Activated CD4-positive, CD25-positive, alpha-beta regulatory T cell treated with anti-CD3 and anti-CD28 coated beads, Interleukin-2, amount 50 U/mL, for 24 hours (primary cell): ENCODE data around the gene DYNC1H1.

Experiments
- ATAC-seq, 2 donors: fragments of 150-1000 bp; cut with Tn5 transposase; one replicate each; pipeline ENCODE4 v1.10.0; 2021; ENCODE audit warnings: mild to moderate bottlenecking in 1 of 2, moderate library complexity in 1 of 2

Gene DYNC1H1

DNA sequence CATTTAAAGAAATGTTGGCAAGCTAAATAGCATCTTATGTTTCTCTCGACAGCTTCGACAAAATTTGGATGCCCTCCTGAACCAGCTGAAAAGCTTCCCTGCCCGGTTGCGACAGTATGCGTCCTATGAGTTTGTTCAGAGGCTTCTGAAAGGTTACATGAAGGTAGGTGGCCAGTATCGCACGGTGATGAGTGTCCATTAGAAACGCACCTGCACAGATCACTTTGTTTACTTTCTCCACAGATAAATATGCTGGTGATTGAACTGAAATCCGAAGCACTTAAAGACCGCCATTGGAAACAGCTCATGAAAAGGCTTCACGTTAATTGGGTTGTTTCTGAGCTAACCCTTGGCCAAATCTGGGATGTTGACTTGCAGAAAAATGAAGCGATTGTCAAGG lies 36.5 kb downstream of the DYNC1H1 start:
- ATAC-seq, result no peak

DNA sequence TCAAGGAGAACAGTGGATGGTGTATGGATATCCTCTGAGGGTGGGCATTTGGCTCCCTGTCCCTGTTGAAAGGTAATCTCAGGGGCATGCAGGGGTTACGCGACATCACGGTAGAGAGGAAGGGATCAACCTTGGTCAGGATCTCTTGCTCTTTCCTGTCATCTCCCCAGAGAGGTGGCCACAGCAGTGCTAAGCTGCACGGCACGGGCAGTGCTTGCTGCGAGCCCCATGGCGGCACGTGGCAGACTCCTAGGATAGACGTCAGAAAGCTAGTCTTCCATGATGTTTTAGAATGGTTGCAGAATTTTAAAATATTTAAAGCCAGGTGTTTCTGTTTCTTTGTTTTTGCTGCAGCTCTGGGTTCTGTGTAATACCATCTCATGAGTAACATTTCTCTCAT lies 41.0 kb downstream of the DYNC1H1 start:
- ATAC-seq, result no peak

- ATAC-seq, result no peak
Measured at GRCh38 chr14:102007916-102008418, 43.6 kb downstream of the DYNC1H1 start.

DNA sequence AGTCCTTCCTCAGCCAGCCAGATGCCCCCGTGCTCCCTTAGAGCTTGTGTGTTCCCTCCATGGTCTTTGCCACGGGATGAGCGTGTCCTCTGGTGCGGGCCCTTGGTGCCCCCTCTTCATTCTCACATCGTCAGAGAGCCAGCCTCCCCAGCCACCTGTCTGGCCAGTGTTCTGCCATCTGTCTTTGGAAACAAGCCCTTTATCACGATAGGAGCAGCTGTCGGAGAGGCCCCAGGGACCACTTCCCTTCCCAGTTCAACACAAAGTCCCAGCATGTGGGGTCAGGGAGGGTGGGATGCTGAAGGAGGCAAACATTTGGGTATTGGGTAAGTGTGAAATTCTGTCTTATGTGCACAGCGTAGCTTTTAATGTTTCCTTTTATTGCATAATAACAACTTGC lies 44.5 kb downstream of the DYNC1H1 start:
- no peak for ATAC-seq

DNA sequence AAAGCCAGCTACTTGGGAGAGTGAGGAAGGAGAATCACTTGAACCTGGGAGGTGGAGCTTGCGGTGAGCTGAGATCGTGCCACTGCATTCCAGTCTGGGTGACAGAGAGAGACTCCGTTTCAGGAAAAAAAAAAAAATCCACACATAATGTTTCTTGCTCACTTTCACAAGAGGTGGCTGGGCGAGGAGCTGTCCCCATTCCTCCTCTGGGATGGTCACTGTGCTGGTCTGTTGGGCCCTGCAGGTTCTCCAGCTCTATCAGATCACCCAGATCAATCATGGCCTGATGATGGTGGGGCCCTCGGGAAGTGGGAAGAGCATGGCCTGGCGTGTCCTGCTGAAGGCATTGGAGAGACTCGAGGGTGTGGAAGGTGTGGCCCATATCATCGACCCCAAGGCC lies 47.3 kb downstream of the DYNC1H1 start:
- no peak for ATAC-seq

DNA sequence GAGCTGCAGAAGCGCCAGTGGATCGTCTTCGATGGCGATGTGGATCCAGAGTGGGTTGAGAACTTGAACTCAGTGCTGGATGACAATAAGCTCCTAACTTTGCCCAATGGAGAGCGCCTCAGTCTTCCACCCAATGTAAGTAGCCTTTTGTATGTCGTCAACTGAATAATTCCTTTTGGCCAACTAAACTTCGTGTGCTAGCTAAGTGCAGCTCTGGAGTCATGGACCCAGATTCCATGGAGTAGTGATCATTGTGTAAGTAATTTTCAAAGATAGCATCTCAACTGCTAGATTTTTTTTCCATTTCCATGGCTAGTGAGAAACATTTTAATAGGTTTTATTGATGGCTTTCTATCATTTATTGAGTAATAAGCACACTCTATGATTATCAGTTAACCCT lies 48.0 kb downstream of the DYNC1H1 start:
- ATAC-seq, result no peak

GRCh38 chr14:102013669-102014200 lies 49.4 kb downstream of the DYNC1H1 start:
- no peak for ATAC-seq

DNA sequence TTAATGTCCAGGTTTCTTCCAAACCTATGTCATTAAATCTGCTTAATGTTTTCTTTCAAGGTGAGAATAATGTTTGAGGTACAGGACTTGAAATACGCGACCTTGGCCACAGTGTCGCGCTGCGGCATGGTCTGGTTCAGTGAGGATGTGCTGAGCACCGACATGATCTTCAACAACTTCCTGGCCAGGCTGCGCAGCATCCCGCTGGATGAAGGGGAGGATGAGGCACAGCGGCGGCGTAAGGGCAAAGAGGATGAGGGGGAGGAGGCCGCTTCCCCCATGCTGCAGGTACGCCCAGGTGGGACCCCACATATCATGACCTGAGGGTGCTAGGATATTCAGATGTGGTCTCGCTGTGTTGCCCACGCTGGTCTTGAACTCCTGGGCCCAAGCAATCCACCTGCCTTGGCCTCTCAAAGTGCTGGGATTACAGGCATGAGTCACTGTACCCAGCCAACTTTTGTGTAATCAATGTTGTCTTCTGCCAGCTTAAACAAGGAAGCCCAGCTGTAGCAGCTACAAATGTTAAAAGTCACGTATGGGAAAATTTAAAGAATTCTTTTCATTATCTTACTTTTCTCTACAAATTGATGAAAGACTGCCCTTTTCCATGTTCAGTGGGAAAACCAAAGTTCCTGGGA lies 50.8 kb downstream of the DYNC1H1 start:
- no peak for ATAC-seq

DNA sequence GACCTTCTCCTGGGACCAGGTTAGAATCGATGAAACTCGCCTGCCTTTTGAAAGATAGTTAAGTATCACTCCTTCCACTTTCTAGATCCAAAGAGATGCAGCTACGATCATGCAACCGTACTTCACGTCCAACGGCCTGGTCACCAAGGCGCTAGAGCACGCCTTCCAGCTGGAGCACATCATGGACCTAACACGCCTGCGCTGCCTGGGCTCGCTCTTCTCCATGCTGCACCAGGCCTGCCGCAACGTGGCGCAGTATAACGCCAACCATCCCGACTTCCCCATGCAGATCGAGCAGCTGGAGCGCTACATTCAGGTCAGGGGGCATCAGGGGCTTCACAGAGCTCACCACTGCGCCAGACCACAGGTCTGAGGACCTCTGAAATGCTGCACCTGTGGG lies 51.4 kb downstream of the DYNC1H1 start:
- no peak for ATAC-seq

DNA sequence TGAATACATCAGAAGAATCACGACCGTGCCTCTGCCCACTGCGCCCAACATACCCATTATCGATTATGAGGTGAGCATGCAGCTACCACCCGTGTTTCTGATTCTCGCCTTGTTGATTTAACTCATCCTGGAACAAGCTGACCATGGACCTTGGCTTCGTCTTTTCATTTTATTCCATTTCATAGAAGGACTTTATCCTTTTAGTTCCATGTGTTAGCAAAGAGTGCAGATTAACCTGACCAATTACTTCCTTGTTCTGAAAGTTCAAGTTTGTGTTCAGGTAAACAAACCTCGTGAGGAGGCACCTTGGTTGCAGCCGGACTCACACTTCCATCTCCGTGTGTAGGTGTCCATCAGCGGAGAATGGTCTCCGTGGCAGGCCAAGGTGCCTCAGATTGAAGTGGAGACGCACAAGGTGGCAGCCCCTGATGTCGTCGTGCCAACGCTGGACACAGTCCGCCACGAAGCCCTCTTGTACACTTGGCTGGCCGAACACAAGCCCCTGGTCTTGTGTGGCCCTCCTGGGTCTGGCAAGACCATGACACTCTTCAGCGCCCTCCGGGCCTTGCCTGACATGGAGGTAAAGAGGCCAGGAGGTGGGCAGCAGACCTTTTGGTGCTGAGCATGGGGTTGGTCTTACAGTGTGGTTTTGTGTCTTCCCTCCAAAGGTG lies 52.2 kb downstream of the DYNC1H1 start:
- no peak for ATAC-seq

DNA sequence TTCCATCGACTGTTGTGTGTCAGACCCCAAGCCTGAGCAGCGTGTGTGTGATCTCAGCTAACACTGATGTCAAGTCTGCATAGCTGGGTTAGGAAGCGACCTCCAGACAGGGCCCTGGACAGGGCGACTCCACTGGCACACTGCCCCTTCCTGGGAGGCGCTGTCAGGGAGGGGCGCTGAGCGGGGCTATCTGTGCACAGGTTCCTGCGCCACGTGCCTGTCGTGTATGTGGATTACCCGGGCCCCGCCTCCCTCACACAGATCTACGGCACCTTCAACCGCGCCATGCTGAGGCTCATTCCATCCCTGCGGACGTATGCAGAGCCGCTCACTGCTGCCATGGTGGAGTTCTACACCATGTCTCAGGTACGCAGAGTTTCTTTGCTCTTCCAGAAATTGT lies 53.9 kb downstream of the DYNC1H1 start:
- no peak for ATAC-seq

GRCh38 chr14:102019006-102019540 lies 54.7 kb downstream of the DYNC1H1 start:
- ATAC-seq, result no peak

DNA sequence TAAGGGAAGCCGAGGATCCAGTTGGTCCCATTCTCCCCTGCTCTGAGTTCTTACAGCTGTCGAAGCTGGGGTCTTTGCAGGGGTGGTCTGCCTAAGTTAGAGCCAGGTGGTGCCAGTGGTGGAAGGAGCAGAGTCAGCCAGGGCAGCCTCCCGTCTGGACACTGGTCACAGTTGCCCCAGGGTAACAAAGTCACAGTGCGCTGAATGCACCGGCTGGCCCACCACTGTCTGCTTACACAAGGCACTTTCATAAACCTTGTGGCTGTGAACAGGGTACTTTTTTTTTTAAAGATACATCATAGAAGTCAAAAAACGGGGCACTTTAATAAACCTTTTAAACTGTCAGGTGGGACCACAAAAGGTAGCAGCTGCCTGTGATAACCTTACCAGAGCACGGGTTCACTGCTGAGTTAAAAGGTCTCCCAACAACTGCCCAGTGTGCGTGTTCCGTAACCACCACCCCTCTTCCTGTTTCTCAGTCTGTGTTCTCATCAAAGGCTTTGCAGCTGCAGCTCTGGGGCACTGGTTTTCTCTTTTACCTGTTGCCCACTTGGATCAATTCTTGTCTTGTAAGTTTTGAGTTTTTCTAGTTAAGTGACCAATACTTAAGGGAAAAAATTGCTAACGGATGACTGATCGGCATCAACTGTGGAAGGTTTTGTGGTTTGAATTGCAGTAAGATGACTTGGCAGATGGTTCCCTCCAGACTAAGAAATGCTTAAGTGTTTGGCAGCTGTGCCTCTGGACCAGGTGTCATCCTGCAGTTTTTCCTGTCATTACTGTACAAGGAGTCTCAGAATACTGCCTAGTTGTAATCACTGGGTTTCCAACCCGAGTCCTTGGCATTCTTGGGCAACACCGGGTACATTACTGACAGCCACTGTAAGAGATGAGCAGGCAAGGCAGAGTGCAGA lies 55.9 kb downstream of the DYNC1H1 start:
- ATAC-seq, result peak; percentile 86 to 91

- ATAC-seq, result no peak
Measured at GRCh38 chr14:102026934-102027333, 62.6 kb downstream of the DYNC1H1 start.

- no peak for ATAC-seq
Measured at GRCh38 chr14:102027951-102028350, 63.6 kb downstream of the DYNC1H1 start.

- ATAC-seq, result no peak
Measured at GRCh38 chr14:102028733-102029132, 64.4 kb downstream of the DYNC1H1 start.

GRCh38 chr14:102029956-102030355 lies 65.6 kb downstream of the DYNC1H1 start:
- ATAC-seq, result no peak

DNA sequence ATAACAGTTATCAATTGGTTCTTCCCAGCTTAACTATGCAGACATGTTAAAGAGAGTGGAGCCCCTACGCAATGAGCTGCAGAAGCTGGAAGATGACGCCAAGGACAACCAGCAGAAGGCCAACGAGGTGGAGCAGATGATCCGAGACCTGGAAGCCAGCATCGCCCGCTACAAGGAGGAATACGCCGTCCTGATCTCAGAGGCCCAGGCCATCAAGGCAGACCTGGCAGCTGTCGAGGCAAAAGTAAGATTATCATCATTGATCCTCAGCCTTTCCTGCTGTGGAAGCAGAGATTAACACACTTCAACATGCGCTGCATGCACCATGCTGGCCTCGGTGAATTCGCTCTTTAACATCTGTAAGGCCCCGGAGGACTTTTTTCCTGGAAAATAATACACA lies 68.9 kb downstream of the DYNC1H1 start:
- ATAC-seq, result no peak

DNA sequence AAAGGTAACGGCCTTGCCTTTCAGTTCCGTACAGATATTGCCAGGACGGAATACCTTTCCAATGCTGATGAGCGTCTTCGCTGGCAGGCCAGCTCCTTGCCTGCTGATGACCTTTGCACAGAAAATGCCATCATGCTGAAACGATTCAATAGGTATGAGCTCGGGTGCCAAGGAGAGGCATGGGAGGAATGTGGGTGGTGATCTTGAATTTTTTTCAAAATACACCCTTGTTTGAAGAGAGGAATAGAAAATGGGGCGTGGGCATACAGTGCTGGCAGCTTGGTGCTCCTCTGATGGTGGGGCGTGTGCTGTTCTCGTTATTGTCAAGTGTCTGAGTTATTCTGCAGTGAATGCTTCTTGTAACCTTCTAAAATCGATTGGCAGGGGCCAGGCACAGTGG lies 69.9 kb downstream of the DYNC1H1 start:
- ATAC-seq, result no peak

DNA sequence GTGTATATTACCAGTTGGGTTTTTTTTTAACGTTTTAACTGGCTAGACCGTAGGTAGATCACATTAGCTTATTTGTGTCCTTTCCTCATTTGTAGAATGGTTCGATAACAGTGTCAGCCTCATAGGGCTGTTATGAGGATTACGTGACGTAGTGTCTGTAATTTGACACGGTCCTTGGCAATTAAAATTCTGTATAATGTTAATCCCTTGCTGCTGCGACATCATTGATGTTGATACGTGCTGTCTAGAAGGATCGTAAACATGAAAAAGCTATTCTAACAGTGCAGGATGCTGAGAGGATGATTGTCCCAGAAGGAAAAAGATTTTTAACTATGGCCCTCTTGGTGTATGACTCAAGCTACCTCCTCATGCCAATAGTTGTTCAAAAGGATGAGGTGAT lies 71.5 kb downstream of the DYNC1H1 start:
- ATAC-seq, result no peak

- no peak for ATAC-seq
Measured at GRCh38 chr14:102037686-102038085, 73.3 kb downstream of the DYNC1H1 start.

- no peak for ATAC-seq
Measured at GRCh38 chr14:102039157-102039556, 74.8 kb downstream of the DYNC1H1 start.

- no peak for ATAC-seq
Measured at GRCh38 chr14:102040153-102040552, 75.8 kb downstream of the DYNC1H1 start.
